Activated CD4-positive, alpha-beta T cell treated with anti-CD3 and anti-CD28 coated beads, Interleukin-2, amount 50 U/mL, for 24 hours (primary cell): ENCODE results near the gene UBL7.
A peak's percentile ranks its signal among the peaks of the same experiment; 100 is the strongest.
"Not testable (repeated sequence)": the region's sequence is repeated elsewhere in the genome, so short reads cannot be mapped to it uniquely, and the experiment has no call there.

Experiments used
- DNase-seq, 2 donors: peaks; one replicate each; pipeline ENCODE4 v3.0.0-alpha.2; 2020; ENCODE audit warnings: low read depth in 1 of 2, low spot score in 1 of 2

The UBL7 gene, protein sequence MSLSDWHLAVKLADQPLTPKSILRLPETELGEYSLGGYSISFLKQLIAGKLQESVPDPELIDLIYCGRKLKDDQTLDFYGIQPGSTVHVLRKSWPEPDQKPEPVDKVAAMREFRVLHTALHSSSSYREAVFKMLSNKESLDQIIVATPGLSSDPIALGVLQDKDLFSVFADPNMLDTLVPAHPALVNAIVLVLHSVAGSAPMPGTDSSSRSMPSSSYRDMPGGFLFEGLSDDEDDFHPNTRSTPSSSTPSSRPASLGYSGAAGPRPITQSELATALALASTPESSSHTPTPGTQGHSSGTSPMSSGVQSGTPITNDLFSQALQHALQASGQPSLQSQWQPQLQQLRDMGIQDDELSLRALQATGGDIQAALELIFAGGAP

DNA sequence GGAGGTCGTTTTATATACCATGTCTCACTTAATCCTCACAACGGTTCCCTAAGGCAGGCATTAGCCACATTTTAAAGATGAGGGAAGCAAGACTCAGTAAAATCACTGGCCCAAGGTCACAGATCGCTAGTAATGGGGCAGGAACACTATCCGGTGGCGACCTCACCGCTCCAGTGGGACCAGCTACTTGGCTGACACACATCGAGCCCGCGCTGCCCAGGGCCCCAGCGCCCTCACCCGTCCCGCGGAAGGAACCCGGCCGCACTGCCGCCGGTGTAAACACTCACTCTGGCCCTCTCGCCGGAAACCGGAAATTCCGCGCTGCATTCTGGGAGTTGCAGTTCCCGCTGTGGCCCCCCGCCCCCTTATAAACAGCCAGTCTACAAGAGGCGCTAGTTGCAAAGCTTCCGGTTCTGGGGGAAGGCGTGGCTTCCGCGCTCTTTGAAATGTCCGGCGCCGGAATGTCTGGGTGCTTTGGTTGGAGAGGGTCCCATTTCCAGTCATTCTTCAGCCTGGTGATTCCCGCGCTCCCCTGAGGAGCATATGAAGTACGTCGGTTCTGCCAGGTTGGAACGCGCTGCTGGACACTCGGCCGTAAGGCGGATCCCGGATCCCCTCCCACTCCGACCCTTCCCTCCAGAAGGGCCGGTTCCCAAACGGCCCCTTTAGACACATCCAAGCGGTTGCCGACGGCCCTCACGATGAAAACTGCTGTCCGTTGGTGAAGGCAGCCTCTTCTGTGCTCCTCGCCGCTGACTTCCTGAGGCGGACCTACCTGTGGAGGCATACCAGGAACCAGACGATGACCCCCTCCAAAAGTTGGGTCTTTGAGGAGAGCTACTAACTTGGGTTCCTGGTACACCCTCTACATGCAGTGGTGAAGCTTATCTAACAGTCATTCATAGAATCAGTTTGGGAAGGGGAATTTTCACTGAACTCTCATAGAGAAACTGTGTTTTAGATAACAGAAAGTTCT, at the start of gene UBL7:
Gene UBL7, minus strand, starts transcription at position 290 of the 976 bp plus-strand sequence. CDS start 2,293 bp downstream, outside the sequence.
- peak; percentile 94 to 97 for DNase-seq

DNA sequence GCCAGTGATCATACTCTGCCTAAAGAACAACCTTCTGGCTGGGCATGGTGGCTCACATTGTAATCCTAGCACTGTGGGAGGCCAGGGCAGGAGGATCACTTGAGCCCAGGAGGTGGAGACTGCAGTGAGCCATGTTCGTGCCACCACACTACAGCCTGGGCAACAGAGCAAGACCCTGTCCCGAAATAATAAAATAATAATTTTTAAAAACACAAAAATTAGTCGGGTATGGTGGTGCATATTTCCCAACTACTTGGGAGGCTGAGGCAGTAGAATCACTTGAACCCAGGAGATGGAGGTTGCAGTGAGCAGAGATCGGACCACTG, 45.5 kb upstream of the UBL7 start:
- DNase-seq: no peak

DNA sequence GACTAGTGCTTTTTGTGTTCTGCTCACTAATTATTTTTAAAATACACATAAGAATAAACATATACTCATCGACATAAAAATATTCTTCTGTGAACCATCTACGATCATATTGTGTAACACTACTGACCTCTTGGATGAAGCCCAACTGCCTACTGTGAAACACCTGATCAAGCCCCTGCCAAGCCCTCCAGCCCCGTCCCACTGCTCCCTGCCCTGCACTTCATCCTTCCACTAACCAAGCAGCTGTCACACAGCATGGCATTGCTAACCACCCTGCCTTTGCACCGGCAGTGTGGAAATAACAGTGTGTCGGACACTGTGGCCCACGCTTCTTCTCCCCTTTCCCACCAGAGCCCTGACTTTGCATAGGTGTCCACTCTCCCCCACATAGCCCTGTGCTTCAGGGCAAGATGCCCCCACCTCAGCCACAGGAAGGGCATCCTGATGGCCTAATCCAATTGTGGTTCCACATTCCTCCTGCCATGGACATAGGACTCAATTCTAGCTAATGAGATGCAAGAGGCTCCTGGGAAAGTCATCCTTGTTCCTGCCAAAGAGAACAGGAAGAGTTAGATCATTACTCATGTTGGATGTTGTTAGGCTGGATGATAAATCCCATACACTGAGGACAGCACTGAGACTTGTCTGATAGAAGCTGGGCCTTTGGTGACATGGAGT, 45.0 kb upstream of the UBL7 start:
- no peak for DNase-seq

DNA sequence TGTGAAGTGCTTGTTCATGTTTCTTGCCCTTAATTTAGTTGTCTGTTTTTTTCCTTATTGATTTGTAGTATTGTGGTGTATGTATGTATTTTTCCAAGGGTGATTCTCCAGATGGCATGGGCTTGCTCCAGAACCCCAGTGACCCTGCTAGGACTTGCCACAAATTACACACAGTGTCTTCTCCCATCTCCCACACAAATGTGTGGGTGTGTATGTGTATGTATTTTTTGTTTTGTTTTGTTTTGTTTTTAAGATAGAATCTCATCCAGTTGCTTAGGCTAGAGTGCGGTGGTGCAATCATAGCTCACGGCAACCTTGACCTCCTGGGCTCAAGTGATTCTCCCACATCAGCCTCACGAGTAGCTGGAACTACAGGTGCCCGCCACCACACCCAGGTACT, 43.9 kb upstream of the UBL7 start:
- no peak for DNase-seq

DNA sequence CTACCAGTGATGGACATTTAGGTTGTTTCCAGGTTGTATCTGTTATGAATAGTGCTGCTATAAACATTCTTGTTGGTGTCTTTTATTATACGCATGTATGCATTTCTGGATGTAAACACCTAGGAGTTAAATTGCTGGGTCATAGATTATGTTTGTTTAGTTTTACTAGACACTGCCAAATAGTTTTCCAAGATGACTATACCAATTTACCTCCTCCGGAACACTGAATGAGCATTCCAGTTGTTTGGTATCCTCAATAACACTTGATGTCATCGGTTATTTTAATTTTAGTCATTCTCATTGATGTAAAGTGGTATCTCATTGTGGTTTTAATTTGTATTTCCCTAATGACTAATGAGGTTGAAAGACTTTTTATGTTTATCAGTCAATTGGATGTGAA, 43.5 kb upstream of the UBL7 start:
- DNase-seq: no peak

DNA sequence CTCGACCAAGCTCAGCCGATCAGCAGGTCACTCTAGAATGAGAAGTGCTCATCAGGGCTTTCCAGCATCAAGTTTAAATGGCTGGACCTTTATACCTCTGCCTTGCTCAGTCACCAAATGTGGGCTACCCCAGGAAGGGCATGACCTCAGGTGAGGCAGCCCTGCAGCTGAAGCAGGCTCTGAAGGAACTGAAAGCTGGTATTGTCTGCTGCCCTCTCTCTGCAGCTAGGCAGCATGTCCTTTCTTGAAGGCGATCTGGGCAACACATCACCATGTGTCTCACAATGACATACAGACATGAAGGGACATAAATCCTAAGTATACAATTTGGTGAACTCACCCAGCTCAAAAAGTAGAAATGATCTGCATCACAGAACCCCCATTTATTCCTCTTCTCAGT, 41.3 kb upstream of the UBL7 start:
- DNase-seq: no peak

DNA sequence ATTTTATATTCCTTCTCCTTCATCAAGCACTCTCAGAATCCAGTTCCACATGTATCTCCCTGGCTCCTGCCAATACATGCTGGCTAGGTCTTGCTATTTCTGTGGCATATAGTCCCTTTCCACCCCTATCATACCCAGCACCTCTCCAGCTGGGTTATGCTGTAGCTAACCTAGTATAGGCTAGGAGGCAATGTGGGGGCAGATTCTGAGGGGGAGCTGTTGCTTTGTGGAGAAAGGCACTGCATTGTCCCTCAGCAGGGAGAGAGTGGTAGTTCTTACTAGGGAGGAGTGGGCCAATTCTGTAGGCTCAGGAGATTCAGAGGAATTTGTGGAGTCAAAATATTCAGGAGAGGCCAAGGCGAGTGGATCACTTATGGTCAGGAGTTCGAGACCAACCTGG, 39.4 kb upstream of the UBL7 start:
- DNase-seq: no peak

DNA sequence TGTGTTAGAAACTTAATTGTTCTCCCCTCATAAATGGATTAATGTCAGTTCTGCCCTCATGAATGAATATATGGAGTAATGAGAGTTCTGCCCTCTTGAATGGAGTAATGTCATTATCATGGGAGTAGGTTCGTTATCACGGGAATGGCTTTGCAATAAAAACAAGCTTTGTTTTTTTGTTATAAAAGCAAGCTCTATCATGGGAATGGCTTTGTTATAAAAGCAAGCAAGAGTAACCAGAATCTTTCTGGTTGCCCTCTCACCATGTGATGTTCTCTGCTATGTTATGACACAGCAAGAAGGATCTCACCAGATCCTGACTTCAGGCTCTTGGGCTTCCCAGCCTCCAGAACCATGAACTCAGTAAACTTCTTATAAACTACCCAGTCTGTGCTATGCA, 38.4 kb upstream of the UBL7 start:
- no peak for DNase-seq

DNA sequence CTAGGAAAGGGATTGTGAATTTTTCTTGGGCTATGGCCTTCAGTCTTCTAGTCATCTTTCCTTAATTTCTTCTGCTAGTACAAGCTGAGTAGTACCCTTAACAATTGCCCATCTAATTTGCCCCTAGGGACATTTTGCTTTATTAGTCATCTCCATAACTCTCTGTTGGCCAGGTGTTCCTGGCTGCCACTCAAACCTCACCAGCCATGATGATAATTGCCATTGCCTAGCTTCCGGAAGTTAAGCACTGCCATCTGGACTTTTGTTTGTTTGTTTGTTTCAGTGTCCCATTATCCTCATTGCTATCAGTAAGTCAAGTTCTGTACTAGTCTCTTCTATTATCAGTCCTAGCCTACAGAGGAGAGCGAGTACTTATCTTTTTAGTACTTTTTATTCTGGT, 36.6 kb upstream of the UBL7 start:
- no peak for DNase-seq

DNA sequence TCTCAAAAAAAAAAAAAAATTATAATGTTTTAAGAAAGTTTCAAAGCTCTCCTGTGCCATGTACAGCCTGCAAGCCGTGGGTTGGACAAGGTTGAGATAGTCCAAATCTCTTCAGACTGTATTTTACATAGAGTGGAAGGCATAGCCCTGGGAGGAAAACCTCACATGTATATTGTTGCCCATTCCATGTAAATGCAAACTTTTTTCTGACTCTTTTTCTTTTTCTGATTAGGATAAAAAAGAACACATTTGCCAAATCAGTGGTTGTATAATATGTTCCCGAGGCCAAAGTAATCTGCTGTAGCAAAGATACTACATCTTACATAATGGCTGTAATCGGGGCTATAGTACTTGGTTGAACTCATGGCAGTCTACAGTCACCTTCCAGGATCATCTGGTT, 35.7 kb upstream of the UBL7 start:
- no peak for DNase-seq

DNA sequence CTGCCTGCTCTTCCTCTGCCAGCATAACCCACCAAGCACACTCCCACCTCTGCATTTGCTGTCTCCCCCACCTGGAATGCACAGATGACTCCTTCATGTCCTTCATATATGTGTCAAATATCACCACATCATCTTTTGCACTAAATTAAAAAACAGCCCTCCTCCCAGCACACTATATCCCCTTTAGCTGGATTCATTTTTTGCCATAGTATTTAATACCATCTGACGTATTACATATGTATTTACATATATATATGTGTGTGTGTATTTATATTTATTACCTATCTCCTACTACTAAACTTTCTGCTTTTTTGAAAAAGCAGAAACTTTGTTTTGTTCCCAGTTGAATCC, 29.4 kb upstream of the UBL7 start:
- DNase-seq: no peak

DNA sequence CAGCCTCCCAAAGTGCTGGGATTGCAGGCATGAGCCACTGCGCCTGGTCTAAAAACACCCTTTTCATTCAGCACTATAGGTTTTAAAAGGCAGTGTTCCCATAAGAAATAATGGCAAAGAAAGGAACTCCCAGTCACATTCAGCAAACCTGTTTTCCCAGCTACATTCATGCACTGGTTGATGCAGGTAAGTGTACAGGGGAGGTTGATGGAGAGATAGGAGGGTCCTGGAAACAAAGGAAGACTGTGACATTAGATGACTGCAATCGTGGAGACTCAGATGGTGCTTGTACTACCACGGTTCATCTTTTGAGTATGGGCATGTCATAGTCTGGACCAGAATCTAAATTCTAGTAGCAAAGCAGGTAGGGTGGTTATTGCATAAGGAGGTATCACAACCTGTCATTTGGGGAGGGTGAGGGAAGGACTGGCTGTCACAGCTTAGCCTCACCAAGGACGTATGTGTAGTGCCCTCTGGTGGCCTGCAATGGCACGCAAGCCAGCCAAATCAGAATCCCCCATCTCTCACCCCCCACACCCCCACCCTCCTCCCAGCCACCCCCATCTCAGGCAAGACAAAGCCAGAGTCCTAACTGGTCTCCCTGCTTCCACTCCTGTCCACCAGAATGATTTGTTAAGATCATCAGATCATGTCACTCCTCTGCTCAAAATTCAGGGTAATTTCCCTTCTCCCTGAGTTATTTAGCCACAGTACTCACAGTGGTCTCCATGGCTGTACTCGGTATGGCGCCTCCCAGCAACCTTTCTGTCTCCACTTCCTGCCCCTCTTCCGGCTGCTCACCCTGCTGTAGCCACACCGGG, 28.8 kb upstream of the UBL7 start:
- peak; percentile 42 to 66 for DNase-seq

DNA sequence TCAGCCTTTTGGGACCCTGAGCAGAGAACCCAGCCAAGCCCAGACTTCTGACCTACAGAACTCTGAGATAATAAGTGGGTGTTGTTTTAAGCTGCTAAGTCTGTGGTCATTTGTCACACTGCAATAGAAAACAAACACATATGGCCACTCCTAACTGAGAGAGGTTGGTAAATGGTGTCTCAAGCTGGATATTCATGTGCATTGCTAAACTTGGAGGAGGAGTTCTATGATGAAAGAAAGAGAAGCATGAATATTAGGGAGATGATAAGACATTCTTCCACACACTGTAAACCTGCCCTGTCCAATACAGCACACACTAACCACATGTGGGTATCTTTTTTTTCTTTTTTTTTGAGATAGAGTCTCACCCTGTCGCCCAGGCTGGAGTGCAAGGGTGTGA, 27.8 kb upstream of the UBL7 start:
- no peak for DNase-seq

DNA sequence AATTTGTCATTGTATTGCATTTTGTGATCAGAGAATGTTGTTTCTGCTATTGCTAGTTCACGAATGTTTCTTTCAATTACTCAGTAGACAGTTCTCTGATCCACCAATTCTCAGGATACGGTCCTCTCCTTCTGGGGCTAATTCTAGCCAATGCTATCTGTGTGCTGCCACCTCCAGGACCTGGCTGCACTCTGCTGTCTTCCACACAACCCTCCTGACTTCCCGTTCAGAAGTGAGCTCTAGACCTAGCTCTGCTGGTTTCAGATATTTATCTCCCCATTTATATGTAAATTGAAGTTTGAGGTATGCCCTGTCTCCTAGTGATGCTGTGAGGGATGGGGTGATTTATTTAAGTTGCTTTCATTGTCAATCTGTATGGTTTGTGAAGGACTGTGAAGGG, 21.7 kb upstream of the UBL7 start:
- DNase-seq: no peak

DNA sequence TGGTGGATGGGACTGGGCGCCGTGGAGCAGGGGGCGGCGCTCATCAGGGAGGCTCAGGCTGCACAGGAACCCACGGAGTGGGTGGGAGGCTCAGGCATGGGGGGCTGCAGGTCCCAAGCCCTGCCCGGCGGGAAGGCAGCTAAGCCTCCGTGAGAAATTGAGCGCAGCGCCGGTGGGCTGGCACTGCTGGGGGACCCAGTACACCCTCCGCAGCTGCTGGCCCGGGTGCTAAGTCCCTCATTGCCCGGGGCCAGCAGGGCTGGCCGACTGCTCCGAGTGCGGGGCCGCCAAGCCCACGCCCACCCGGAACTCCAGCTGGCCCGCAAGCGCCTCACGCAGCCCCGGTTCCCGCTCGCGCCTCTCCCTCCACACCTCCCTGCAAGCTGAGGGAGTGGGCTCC, 19.4 kb upstream of the UBL7 start:
- DNase-seq: not testable (repeated sequence)

DNA sequence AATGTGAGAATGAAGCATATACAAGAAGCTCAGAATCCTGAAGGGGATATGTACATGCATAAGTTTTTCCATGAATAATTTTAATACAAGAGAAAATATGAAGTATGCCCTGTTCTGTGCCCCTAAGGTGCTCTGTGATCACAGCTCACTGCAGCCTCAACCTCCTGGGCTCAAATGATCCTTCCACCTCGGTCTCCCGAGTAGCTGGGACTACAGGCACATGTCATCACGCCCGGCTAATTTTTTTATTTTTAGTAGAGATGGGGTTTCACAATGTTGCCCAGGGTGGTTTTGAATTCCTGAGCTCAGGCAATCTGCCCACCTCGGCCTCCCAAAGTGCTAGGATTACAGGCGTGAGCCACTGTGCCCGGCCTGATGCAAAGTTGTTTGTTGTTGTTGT, 10.7 kb upstream of the UBL7 start:
- DNase-seq: not testable (repeated sequence)

DNA sequence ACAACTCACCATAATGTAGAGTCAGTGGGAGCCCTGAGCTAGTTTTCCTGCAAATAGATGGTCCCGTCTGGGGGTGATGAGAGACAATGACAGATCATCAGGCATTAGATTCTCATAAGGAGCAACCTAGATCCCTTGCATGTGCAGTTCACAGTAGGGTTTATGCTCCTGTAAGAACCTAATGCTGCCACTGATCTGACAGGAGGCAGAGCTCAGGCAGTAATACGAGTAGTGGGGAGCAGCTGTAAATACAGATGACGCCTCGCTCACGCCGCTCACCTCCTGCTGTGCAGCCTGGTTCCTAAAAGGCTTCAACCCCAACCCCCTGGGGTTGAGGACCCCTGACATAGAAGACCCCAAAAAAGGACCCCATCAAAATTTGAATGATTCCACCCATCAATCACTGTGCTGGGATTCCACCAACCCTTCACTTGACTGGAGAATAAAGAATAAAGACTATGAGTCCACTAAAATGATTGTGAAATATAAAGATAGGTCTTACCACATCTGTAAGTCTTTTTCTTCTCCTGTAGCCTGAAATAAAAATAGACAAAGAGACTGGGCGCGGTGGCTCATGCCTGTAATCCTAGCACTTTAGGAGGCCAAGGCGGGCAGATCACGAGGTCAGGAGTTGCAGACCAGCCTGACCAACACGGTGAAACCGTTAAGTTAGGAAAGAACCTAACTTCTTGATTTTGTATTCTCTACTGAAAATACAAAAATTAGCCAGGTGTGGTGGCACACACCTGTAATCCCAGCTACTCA, 9.9 kb upstream of the UBL7 start:
- DNase-seq: no peak

DNA sequence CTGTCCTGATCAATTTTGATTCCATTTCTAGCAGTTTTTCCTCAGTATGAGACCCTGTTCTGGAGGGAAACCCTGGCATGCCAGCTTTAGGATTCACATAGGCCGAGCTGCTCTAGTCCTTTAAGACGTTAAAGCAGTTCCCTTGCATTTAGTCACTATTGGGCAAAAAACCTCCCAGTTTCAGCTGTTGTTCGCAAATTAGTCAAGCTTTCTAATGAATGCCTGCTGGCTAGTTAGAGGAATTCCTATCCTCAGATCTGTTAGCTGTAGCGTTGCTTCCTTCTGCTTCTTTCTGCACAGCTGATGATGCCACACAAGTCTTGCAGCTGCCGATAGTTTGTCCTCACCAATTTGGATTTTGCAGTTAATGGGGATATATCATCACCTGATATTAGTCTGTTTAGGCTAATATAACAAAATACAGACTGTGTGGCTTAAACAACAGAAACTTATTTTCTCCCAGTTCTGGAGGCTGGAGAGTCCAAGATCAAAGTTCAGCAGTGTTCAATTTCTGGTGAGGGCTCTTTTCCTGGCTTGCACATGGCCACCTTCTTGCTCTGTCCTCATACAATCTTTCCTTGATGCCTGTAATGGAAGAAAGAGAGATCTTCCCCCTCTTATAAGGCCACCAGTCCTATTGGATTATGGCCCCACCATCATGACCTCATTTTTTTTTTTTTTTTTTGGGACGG, 7.5 kb upstream of the UBL7 start:
- DNase-seq: no peak

DNA sequence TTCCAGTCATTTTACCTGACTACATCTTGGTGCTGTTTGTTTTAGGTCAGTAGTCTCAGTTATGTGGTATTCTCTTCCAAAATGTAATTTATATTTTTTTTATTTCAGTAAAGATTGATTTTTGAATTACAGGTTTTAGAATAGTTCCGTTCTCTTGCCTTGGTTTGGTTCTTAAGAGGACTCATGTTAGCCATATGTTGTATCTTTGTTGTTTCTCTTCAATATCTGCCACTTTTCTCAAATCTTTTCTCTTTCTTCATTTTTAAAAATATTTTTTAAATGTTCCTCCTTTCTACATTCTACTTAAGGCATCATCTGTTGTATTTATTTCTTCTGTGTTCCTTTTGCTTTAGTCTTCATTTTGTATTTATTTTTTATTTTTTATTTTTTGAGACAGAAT, 5.6 kb upstream of the UBL7 start:
- DNase-seq: no peak

DNA sequence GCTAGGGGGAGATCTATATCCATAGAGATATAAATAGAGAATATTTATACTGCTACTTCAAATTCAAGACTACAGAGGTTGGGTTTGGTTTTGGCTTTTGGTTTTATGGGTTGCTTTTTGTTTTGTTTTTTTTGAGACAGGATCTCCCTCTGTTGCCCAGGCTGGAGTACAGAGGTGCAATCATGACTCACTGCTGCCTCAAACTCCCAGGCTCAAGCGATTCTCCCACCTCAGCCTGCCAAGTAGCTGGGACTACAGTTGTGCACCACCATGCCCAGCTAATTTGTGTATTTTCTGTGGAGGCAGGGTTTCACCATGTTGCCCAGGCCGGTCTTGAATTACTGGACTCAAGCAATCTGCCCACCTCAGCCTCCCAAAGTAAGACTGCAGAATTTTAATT, 3.9 kb upstream of the UBL7 start:
- DNase-seq: no peak
